ENCODE results near the gene MUC4. TPM values are rescaled to one million over a fixed set of nuclear protein-coding genes. Genes with fewer than 3 reads are reported as not detected.
"Not testable (repeated sequence)": the region's sequence is repeated elsewhere in the genome, so short reads cannot be mapped to it uniquely, and the experiment has no call there.

Gene MUC4
- total and polyA plus RNA-seq, 12 donors: 0.03 to 0.17 (median 0.09) TPM; not detected in 6

DNA sequence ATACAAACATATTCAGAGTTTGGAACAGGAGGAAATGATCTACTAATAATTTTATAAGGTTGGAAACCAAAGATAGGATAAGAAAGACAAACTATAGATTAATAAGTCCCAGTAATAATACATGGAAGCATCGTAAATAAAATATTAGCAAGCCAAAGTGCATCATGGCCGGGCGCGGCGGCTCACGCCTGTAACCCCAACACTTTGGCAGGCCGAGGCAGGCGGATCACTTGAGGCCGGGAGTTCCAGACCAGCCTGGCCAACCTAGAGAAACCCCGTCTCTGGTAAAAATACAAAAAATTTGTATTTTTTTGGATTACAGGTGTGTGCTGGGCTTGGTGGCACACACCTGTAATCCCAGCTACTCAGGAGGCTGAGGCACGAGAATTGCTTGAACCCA lies 14.9 kb downstream of the MUC4 start:
- no peak for DNase-seq

DNA sequence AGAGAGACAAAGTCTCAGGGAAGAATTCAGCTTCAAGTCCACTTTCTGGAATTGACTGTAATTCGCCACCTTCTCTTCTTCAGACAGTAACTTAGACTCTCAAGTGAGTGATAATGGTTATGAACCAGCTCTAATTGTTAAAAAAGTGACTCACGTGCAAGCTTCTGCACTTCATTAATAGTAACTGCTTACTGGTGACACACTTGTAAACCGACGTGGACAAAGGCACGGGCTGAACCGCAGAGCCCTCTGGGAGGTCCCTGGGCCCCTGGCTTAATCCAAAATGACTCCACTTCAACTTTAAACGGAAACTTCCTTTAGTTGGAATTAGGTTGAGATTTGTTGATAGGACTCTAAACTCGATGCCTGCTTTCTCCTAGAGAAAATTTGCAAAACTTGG lies 17.0 kb downstream of the MUC4 start:
- Histone ChIP-seq H3K4me3 (no peak overlapping the region), H3K27ac (no peak overlapping the region), H3K27me3 (no peaks in the 10 kb centered on the region), H3K9me3 (replicated peaks in 1 of 3) (no peaks in the 10 kb centered on the region), H3K4me1 (replicated peaks in 1 of 2) (no peaks in the 10 kb centered on the region), H3K36me3 (replicated peaks in 1 of 2) (no peaks in the 10 kb centered on the region)
- intact Hi-C loops (cut with DNase I): no loop called here
- DNase-seq: no peak
- TF ChIP-seq, protein P1, sequence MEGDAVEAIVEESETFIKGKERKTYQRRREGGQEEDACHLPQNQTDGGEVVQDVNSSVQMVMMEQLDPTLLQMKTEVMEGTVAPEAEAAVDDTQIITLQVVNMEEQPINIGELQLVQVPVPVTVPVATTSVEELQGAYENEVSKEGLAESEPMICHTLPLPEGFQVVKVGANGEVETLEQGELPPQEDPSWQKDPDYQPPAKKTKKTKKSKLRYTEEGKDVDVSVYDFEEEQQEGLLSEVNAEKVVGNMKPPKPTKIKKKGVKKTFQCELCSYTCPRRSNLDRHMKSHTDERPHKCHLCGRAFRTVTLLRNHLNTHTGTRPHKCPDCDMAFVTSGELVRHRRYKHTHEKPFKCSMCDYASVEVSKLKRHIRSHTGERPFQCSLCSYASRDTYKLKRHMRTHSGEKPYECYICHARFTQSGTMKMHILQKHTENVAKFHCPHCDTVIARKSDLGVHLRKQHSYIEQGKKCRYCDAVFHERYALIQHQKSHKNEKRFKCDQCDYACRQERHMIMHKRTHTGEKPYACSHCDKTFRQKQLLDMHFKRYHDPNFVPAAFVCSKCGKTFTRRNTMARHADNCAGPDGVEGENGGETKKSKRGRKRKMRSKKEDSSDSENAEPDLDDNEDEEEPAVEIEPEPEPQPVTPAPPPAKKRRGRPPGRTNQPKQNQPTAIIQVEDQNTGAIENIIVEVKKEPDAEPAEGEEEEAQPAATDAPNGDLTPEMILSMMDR (IDR thresholded peaks at IDR 0.05): no peak
- no peak for TF ChIP-seq POLR2A (IDR thresholded peaks at IDR 0.05)
- WGBS, 4 donors: 67 to 79% (median 75%) methylated on average over 8 of the region's 8 CpGs

More for the DNA sequence above, 14.9 kb downstream of the MUC4 start:
- TF ChIP-seq, protein P1 (IDR thresholded peaks at IDR 0.05): no peak
- TF ChIP-seq POLR2A (IDR thresholded peaks at IDR 0.05): no peak
- no peak overlapping the region for H3K4me3 ChIP-seq
- no peaks in the 10 kb centered on the region for H3K36me3 ChIP-seq (replicated peaks in 1 of 2)
- no peaks in the 10 kb centered on the region for H3K9me3 ChIP-seq (replicated peaks in 1 of 3)
- intact Hi-C loops (cut with DNase I): no loop called here
- no peaks in the 10 kb centered on the region for H3K27me3 ChIP-seq
- WGBS, 4 donors: 93 to 96% (median 95%) methylated on average over 11 of the region's 11 CpGs
- no peak overlapping the region for H3K27ac ChIP-seq
- H3K4me1 ChIP-seq (replicated peaks in 1 of 2): no peaks in the 10 kb centered on the region

DNA sequence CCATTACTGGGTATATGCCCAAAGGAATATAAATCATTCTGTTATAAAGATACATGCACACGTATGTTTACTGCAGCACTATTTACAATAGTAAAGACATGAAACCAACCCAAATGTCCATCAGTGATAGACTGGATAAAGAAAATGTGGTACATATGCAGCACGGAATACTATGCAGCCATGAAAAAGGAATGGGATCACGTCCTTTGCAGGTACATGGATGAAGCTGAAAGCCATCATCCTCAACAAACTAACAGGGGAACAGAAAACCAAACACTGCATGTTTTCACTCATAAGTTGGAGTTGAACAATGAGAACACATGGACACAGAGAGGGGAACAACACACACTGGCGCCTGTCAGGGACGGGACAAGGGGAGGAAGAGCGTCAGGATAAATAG lies 19.1 kb downstream of the MUC4 start:
- H3K4me1 ChIP-seq (replicated peaks in 1 of 2); H3K27ac ChIP-seq; H3K27me3 ChIP-seq; intact Hi-C loops (cut with DNase I); H3K36me3 ChIP-seq (replicated peaks in 1 of 2); DNase-seq; H3K4me3 ChIP-seq; H3K9me3 ChIP-seq (replicated peaks in 1 of 3): not testable (repeated sequence)
- WGBS, 4 donors: 62 to 82% (median 69%) methylated on average over 6 of the region's 6 CpGs

DNA sequence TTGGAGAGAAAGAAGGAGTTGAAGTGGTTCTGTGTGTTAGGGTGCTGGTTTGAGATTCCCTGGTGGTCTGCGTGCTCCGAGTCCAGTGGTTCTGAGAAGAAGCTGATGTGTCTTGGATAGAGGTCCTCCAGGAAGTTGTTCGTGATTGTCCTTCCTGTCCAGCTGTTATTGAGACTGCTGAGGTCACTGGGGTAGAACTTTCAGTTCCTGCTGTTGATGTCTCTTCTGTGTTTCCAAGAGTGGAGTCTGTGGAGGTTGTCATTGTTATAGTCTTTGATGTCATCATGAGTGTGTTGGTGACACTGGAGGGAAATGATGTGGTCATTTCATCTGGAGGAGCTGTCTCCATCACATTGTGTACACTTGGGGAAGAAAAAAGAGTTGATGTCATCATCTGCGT lies 20.8 kb downstream of the MUC4 start:
- no peaks in the 10 kb centered on the region for H3K9me3 ChIP-seq (replicated peaks in 1 of 3)
- H3K4me3 ChIP-seq: no peak overlapping the region
- H3K4me1 ChIP-seq (replicated peaks in 1 of 2): no peaks in the 10 kb centered on the region
- 78 to 86% (median 79%) methylated on average over 4 of the region's 4 CpGs for WGBS, 4 donors
- H3K36me3 ChIP-seq (replicated peaks in 1 of 2): no peaks in the 10 kb centered on the region
- DNase-seq: peak in 1 of 7 donors; percentile 3
- intact Hi-C loops (cut with DNase I): no loop called here
- no peak for TF ChIP-seq POLR2A (IDR thresholded peaks at IDR 0.05)
- H3K27ac ChIP-seq: no peak overlapping the region
- H3K27me3 ChIP-seq: no peaks in the 10 kb centered on the region

DNA sequence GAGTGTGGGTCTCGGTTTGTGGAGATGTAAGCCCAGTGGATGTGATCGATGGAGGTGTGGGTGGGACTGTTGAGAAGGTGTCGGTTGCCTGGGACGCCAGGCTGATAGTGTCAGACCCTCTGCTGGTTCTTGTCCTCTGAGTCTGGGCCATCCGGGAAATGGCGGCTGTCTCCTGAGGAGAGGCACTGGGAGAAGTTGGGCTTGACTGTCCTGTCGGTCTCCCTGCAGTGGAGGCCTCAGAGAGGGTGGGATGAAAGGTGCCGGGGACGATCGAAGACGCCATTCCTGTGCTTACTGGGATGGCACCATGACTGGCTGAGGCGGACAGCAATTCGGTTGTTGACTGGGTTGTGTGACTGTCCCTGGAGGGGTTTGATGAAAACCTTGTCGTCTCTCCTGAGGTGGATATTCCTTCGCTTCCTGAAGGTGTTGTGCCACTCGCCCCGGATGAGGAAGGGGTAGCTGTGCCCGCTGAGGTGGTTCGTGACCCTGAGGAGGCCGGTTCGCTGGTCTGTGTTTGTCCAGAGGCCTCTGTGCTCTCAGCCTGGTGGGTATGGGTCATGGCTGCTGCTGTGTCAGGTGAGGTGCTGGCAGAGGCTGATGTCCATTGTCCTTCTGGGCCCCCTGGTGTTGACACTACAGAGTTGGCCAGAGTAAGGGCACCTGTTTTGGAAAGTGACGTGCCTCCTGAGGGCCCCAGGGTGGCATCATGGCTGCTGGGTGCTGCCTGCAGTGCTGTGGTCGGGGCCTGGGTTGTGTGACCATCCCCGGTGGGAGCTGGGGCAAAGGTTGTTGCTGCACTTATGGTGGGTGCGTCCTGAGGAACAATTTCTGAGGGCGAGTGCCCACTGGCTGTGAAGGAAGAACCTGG lies 22.8 kb downstream of the MUC4 start:
- Histone ChIP-seq H3K9me3 (replicated peaks in 1 of 3) (no peaks in the 10 kb centered on the region), H3K4me1 (replicated peaks in 1 of 2) (no peaks in the 10 kb centered on the region), H3K27ac (no peak overlapping the region), H3K36me3 (replicated peaks in 1 of 2) (no peaks in the 10 kb centered on the region), H3K27me3 (no peaks in the 10 kb centered on the region), H3K4me3 (no peak overlapping the region)
- no peak for TF ChIP-seq POLR2A (IDR thresholded peaks at IDR 0.05)
- TF ChIP-seq, protein P1 (IDR thresholded peaks at IDR 0.05): no peak
- peak in 2 of 7 donors; percentile 3 to 5 for DNase-seq
- intact Hi-C loops (cut with DNase I): no loop called here
- 88 to 95% (median 94%) methylated on average over 10 to 25 of the region's 26 CpGs for WGBS, 4 donors

DNA sequence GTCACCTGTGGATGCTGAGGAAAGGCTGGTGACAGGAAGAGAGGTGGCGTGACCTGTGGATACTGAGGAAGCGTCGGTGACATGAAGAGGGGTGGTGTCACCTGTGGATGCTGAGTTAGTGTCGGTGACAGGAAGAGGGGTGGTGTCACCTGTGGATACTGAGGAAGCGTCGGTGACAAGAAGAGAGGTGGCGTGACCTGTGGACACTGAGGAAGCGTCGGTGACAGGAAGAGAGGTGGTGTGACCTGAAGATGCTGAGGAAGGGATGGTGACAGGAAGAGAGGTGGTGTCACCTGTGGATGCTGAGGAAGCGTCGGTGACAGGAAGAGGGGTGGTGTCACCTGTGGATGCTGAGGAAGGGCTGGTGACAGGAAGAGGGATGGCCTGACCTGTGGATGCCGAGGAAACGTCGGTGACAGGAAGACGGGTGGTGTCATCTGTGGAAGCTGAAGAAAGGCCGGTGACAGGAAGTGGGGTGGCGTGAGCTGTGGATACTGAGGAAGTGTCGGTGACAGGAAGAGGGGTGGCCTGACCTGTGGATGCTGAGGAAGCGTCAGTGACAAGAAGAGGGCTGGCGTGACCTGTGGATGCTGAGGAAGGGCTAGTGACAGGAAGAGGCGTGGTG lies 25.8 kb downstream of the MUC4 start:
- H3K36me3 ChIP-seq (replicated peaks in 1 of 2); H3K4me1 ChIP-seq (replicated peaks in 1 of 2); H3K27ac ChIP-seq; intact Hi-C loops (cut with DNase I); H3K9me3 ChIP-seq (replicated peaks in 1 of 3); H3K4me3 ChIP-seq; H3K27me3 ChIP-seq: not testable (repeated sequence)
- WGBS, 4 donors: 87 to 89% (median 88%) methylated on average over 21 of the region's 21 CpGs
- peak in 1 of 7 donors; percentile 4 for DNase-seq

DNA sequence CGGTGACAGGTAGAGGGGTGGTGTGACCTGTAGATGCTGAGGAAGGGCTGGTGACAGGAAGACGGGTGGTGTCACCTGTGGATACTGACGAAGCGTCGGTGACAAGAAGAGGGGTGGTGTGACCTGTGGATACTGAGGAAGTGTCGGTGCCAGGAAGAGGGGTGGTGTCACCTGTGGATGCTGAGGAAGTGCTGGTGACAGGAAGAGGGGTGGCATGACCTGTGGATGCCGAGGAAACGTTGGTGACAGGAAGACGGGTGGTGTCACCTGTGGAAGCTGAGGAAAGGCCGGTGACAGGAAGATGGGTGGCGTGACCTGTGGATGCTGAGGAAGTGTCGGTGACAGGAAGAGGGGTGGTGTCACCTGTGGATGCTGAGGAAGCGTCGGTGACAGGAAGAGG lies 27.7 kb downstream of the MUC4 start:
- H3K27ac ChIP-seq; H3K4me1 ChIP-seq (replicated peaks in 1 of 2); H3K27me3 ChIP-seq; H3K9me3 ChIP-seq (replicated peaks in 1 of 3); DNase-seq; H3K4me3 ChIP-seq; intact Hi-C loops (cut with DNase I); H3K36me3 ChIP-seq (replicated peaks in 1 of 2): not testable (repeated sequence)
- WGBS, 4 donors: 85 to 90% (median 87%) methylated on average over 14 of the region's 14 CpGs

DNA sequence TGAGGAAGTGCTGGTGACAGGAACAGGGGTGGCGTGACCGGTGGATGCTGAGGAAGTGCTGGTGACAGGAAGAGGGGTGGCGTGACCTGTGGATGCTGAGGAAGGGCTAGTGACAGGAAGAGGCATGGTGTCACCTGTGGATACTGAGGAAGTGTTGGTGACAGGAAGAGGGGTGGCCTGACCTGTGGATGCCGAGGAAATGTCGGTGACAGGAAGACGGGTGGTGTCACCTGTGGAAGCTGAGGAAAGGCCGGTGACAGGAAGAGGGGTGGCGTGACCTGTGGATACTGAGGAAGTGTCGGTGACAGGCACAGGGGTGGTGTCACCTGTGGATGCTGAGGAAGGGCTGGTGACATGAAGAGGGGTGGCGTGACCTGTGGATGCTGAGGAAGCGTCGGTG lies 30.5 kb downstream of the MUC4 start:
- WGBS, 4 donors: 81 to 92% (median 87%) methylated on average over 11 to 12 of the region's 12 CpGs
- H3K36me3 ChIP-seq (replicated peaks in 1 of 2); H3K27ac ChIP-seq; H3K9me3 ChIP-seq (replicated peaks in 1 of 3); H3K27me3 ChIP-seq; H3K4me1 ChIP-seq (replicated peaks in 1 of 2); DNase-seq; H3K4me3 ChIP-seq; intact Hi-C loops (cut with DNase I): not testable (repeated sequence)
